ENCODE data around the gene TRANK1. TPM values are rescaled to one million over a fixed set of nuclear protein-coding genes. Genes with fewer than 3 reads are reported as not detected.

TRANK1 gene
- total RNA-seq, 2 experiments from 2014 or later, result 39.2 to 44.8 TPM

GRCh38 chr3:36969540-36970432 lies 24.9 kb upstream of the TRANK1 start:
- H3K27ac Mint-ChIP-seq, result peak overlapping the region; percentile 22
- ATAC-seq (ENCODE audit: poor library complexity), result peak; percentile 93
- no peak overlapping the region for H3K4me3 Mint-ChIP-seq
- Histone ChIP-seq H3K27me3 (ENCODE audit: control insufficient read depth in 1 of 2, insufficient read depth in 2 of 2, low read length in 2 of 2) (no peaks in the 10 kb centered on the region), H3K27ac (ENCODE audit: low read depth in 1 of 2, low read length in 2 of 2) (no peak overlapping the region), H3K4me3 (ENCODE audit: low read length) (no peak overlapping the region), H3K4me1 (ENCODE audit: insufficient read depth, low read length) (peaks cover 18% of the 10 kb centered on the region), H3K36me3 (ENCODE audit: insufficient read depth, low read length) (no peaks in the 10 kb centered on the region), H3K9me3 (ENCODE audit: control insufficient read depth in 1 of 2, insufficient read depth in 1 of 2, low read length in 2 of 2) (no peaks in the 10 kb centered on the region)
- TF ChIP-seq CTCF (IDR thresholded peaks at IDR 0.05), result no peak
- CTCF ChIA-PET, result interaction anchor here (1.3 to 1.5 kb wide), 3 partner anchors 11 to 101 kb away, joined by 4 to 5 read pairs (median 5); partner anchors contain the start of gene EPM2AIP1
- peaks cover 20% of the 10 kb centered on the region for H3K4me1 Mint-ChIP-seq (ENCODE audit: low read depth)
- DNase-seq, result peak in 11 of 14 experiments; percentile 10 to 78 (median 28)
- H3K9me3 Mint-ChIP-seq, result no peaks in the 10 kb centered on the region
- intact Hi-C loops (cut with DNase I, micrococcal nuclease), result no loop called here
- H3K36me3 Mint-ChIP-seq (ENCODE audit: low read depth), result no peaks in the 10 kb centered on the region
- POLR2A ChIA-PET, result interaction anchor here (1.2 to 1.7 kb wide), 2 partner anchors 23 to 25 kb away, joined by 3 to 14 read pairs; partner anchors contain the start of genes EPM2AIP1, MLH1 and TRANK1
- H3K27me3 Mint-ChIP-seq, result no peaks in the 10 kb centered on the region

- intact Hi-C loops (cut with DNase I, micrococcal nuclease), result no loop called here
- no peak for ATAC-seq (ENCODE audit: poor library complexity)
- no peaks in the 10 kb centered on the region for H3K36me3 Mint-ChIP-seq (ENCODE audit: low read depth)
- no peaks in the 10 kb centered on the region for H3K9me3 ChIP-seq (ENCODE audit: control insufficient read depth in 1 of 2, insufficient read depth in 1 of 2, low read length in 2 of 2)
- no peaks in the 10 kb centered on the region for H3K36me3 ChIP-seq (ENCODE audit: insufficient read depth, low read length)
- H3K27ac Mint-ChIP-seq, result peak overlapping the region; percentile 22
- no peaks in the 10 kb centered on the region for H3K27me3 ChIP-seq (ENCODE audit: control insufficient read depth in 1 of 2, insufficient read depth in 2 of 2, low read length in 2 of 2)
- ChIA-PET POLR2A (interaction anchor here (0.6 to 1.7 kb wide), 3 partner anchors 24 to 161 kb away, joined by 3 to 14 read pairs (median 3); partner anchors contain the start of genes EPM2AIP1, MLH1 and TRANK1), CTCF (interaction anchor here (1.3 to 1.5 kb wide), 3 partner anchors 10 to 100 kb away, joined by 4 to 5 read pairs (median 5); partner anchors contain the start of gene EPM2AIP1)
- no peak overlapping the region for H3K4me3 Mint-ChIP-seq
- peaks cover 20% of the 10 kb centered on the region for H3K4me1 Mint-ChIP-seq (ENCODE audit: low read depth)
- no peak for TF ChIP-seq CTCF (IDR thresholded peaks at IDR 0.05)
- DNase-seq, result no peak
- peaks cover 18% of the 10 kb centered on the region for H3K4me1 ChIP-seq (ENCODE audit: insufficient read depth, low read length)
- H3K27me3 Mint-ChIP-seq, result no peaks in the 10 kb centered on the region
- no peak overlapping the region for H3K27ac ChIP-seq (ENCODE audit: low read depth in 1 of 2, low read length in 2 of 2)
- no peak overlapping the region for H3K4me3 ChIP-seq (ENCODE audit: low read length)
- no peaks in the 10 kb centered on the region for H3K9me3 Mint-ChIP-seq
Observed at GRCh38 chr3:36969085-36969484, 24.2 kb upstream of the TRANK1 start.

- no peak for DNase-seq
- ChIA-PET CTCF (no interaction called here), POLR2A (no interaction called here)
- Mint-ChIP-seq H3K27ac (no peak overlapping the region), H3K9me3 (no peaks in the 10 kb centered on the region), H3K4me1 (ENCODE audit: low read depth) (peaks cover 15% of the 10 kb centered on the region), H3K4me3 (no peak overlapping the region), H3K27me3 (no peaks in the 10 kb centered on the region), H3K36me3 (ENCODE audit: low read depth) (no peaks in the 10 kb centered on the region)
- H3K36me3 ChIP-seq (ENCODE audit: insufficient read depth, low read length), result no peaks in the 10 kb centered on the region
- H3K4me3 ChIP-seq (ENCODE audit: low read length), result no peak overlapping the region
- ATAC-seq (ENCODE audit: poor library complexity), result no peak
- no peaks in the 10 kb centered on the region for H3K9me3 ChIP-seq (ENCODE audit: control insufficient read depth in 1 of 2, insufficient read depth in 1 of 2, low read length in 2 of 2)
- intact Hi-C loops (cut with DNase I, micrococcal nuclease), result no loop called here
- H3K27me3 ChIP-seq (ENCODE audit: control insufficient read depth in 1 of 2, insufficient read depth in 2 of 2, low read length in 2 of 2), result no peaks in the 10 kb centered on the region
- H3K27ac ChIP-seq (ENCODE audit: low read depth in 1 of 2, low read length in 2 of 2), result no peak overlapping the region
- TF ChIP-seq CTCF (IDR thresholded peaks at IDR 0.05), result no peak
- peaks cover 11% of the 10 kb centered on the region for H3K4me1 ChIP-seq (ENCODE audit: insufficient read depth, low read length)
Observed at GRCh38 chr3:36965440-36965839, 20.6 kb upstream of the TRANK1 start.
